Measurements from ENCODE around the gene SCRT2. TPM values are rescaled to one million over a fixed set of nuclear protein-coding genes. Genes with fewer than 3 reads are reported as not detected.

Gene SCRT2
- total RNA-seq, 1 experiment from 2014 or later: 0.20 TPM

- TF ChIP-seq ZMAT4 (CRISPR knock-in tag; IDR thresholded peaks at IDR 0.05): no peak
- no peak for TF ChIP-seq CBFB (CRISPR knock-in tag; IDR thresholded peaks at IDR 0.05; ENCODE audit: low read depth)
- no peak for TF ChIP-seq SMAD3 (CRISPR knock-in tag; IDR thresholded peaks at IDR 0.05; ENCODE audit: borderline replicate concordance)
- no peak for TF ChIP-seq ETV6 (CRISPR knock-in tag; IDR thresholded peaks at IDR 0.05)
Measured at GRCh38 chr20:666877-667276, 8.7 kb downstream of the SCRT2 start (continued).

- ChIA-PET POLR2A (interaction anchor here (1.3 kb wide), 1 partner anchor 20 kb away, joined by 4 read pairs; no protein-coding TSS in a partner anchor), CTCF (interaction anchor here (0.6 to 10.5 kb wide), 7 partner anchors 11 to 63 kb away, joined by 3 to 136 read pairs (median 4); partner anchors contain the start of genes SCRT2 and SRXN1)
- Mint-ChIP-seq H3K4me1 (peaks cover 61% of the 10 kb centered on the region), H3K36me3 (no peaks in the 10 kb centered on the region), H3K4me3 (no peak overlapping the region), H3K9me3 (no peaks in the 10 kb centered on the region), H3K27me3 (ENCODE audit: low read depth) (peaks cover 48% of the 10 kb centered on the region), H3K27ac (no peak overlapping the region)
- DNase-seq (ENCODE audit: low spot score) (peak; percentile 30), ATAC-seq (no peak)
- TF ChIP-seq ZNF423 (CRISPR knock-in tag; IDR thresholded peaks at IDR 0.05) (peak; percentile 68; the same call in 1 of the 2 replicates), MAX (CRISPR knock-in tag; IDR thresholded peaks at IDR 0.05) (0 out of 2 replicates have a peak, but pooled peaks have one; percentile 39), ZNF512 (CRISPR knock-in tag; IDR thresholded peaks at IDR 0.05; ENCODE audit: borderline replicate concordance) (no peak)
Measured at GRCh38 chr20:665276-665675, 10.3 kb downstream of the SCRT2 start.

- TF ChIP-seq USF1 (CRISPR knock-in tag; IDR thresholded peaks at IDR 0.05) (no peak), E2F1 (CRISPR knock-in tag; IDR thresholded peaks at IDR 0.05) (no peak), IRF1 (CRISPR knock-in tag; IDR thresholded peaks at IDR 0.05) (no peak), TP53 (CRISPR knock-in tag; IDR thresholded peaks at IDR 0.05) (no peak), CREM (CRISPR knock-in tag; IDR thresholded peaks at IDR 0.05) (no peak), ZNF423 (CRISPR knock-in tag; IDR thresholded peaks at IDR 0.05) (no peak), NR2C2 (CRISPR knock-in tag; IDR thresholded peaks at IDR 0.05) (no peak), USF2 (CRISPR knock-in tag; IDR thresholded peaks at IDR 0.05) (no peak), SP1 (CRISPR knock-in tag; conservative IDR thresholded peaks at IDR 0.05) (no peak), GRHL2 (CRISPR knock-in tag; IDR thresholded peaks at IDR 0.05; ENCODE audit: insufficient replicate concordance, severe bottlenecking) (no peak), ETV6 (CRISPR knock-in tag; IDR thresholded peaks at IDR 0.05) (no peak), ZNF121 (CRISPR knock-in tag; IDR thresholded peaks at IDR 0.05) (no peak), MAX (CRISPR knock-in tag; IDR thresholded peaks at IDR 0.05) (no peak), FOXJ3 (CRISPR knock-in tag; IDR thresholded peaks at IDR 0.05; ENCODE audit: borderline replicate concordance) (no peak)
- Mint-ChIP-seq H3K27me3 (ENCODE audit: low read depth) (peaks cover 48% of the 10 kb centered on the region), H3K27ac (no peak overlapping the region), H3K4me3 (no peak overlapping the region), H3K9me3 (no peaks in the 10 kb centered on the region), H3K36me3 (no peaks in the 10 kb centered on the region), H3K4me1 (peaks cover 65% of the 10 kb centered on the region)
- ATAC-seq (no peak), DNase-seq (ENCODE audit: low spot score) (no peak)
- CTCF ChIA-PET: interaction anchor here (0.6 to 10.5 kb wide), 9 partner anchors 11 to 104 kb away, joined by 3 to 136 read pairs (median 4); partner anchors contain the start of genes SCRT2 and SLC52A3
- POLR2A ChIA-PET: interaction anchor here (1.3 kb wide), 1 partner anchor 19 kb away, joined by 4 read pairs; no protein-coding TSS in a partner anchor
Measured at GRCh38 chr20:664576-664975, 11.0 kb downstream of the SCRT2 start.
